H1 (cell line): ENCODE data around the gene ZBTB42. TPM values are rescaled to one million over a fixed set of nuclear protein-coding genes. Genes with fewer than 3 reads are reported as not detected.
A peak's percentile ranks its signal among the peaks of the same experiment; 100 is the strongest.

Experiments
- CTCF ChIP-seq, 3 experiments: IDR thresholded peaks; 1 replicate in 2 of 3; 2 replicates in 1 of 3; pipeline versions ENCODE4 v1.5.1 to v1.6.1; 2011; ENCODE audit warnings: low read length in 3 of 3, mild to moderate bottlenecking in 3 of 3, inconsistent platforms in 2 of 3, low read depth in 1 of 3, moderate library complexity in 1 of 3; ENCODE audit not compliant: insufficient read depth in 1 of 3; ENCODE audit errors: control extremely low read depth in 1 of 3
- EP300 ChIP-seq, 2 experiments: IDR thresholded peaks; 1 replicate in 1 of 2; 2 replicates in 1 of 2; pipeline ENCODE4 v1.6.1; 2011 to 2012; ENCODE audit warnings: low read depth in 2 of 2, low read length in 2 of 2, mild to moderate bottlenecking in 2 of 2, borderline replicate concordance in 1 of 2, inconsistent platforms in 1 of 2, moderate library complexity in 1 of 2
- HDAC2 ChIP-seq, 2 experiments: fragments of 300-600 bp in 1 of 2; sonication (generic) in 1 of 2; IDR thresholded peaks; 2 replicates each; pipeline ENCODE4 v1.6.1; 2011 to 2012; ENCODE audit warnings: low read depth in 2 of 2, low read length in 2 of 2, mild to moderate bottlenecking in 2 of 2, moderate library complexity in 2 of 2, borderline replicate concordance in 1 of 2, inconsistent platforms in 1 of 2
- RBBP5 ChIP-seq: IDR thresholded peaks from 2 replicates; pipeline ENCODE4 v1.7.1; 2012; ENCODE audit warnings: low read depth, mild to moderate bottlenecking, inconsistent platforms, low read length, moderate library complexity, borderline replicate concordance
- TAF7 ChIP-seq: optimal IDR thresholded peaks from 2 replicates; pipeline ENCODE3; 2011; ENCODE audit warnings: low read depth, mild to moderate bottlenecking, inconsistent platforms, low read length, moderate library complexity, borderline replicate concordance
- polyA plus RNA-seq, 7 experiments: library from polyadenylated mRNA; depleted of rRNA in 3 of 7; stranded (reverse) in 5 of 7; unstranded in 2 of 7; fragments of >200 nt in 5 of 7; fragments of 200-250 nt in 2 of 7; gene quantifications; 1 replicate in 5 of 7; 2 replicates in 1 of 7; 4 replicates in 1 of 7; pipeline versions ENCODE4 v1.2.1 to v1.2.3, GENCODE V29; 2011 to 2013; ENCODE audit warnings: missing spikeins in 2 of 7, mixed read lengths in 2 of 7
- total RNA-seq: library from RNA; stranded (reverse); fragmentation: NEBNext Ultra II Directional; extraction: Animal tissue kit (Norgen Biotek cat#: 25700); gene quantifications from 2 replicates; pipeline ENCODE4 v1.2.1, GENCODE V29; 2021

Gene ZBTB42
- total and polyA plus RNA-seq, 2 of the 8 experiments (the other 6 are each of a cell fraction or from before 2014, with no cell fraction given), result 2.8 to 3.1 TPM

GRCh38 chr14:104799244-104800014, 1.5 kb upstream of the ZBTB42 start (continued):
- TF ChIP-seq CTCF (IDR thresholded peaks at IDR 0.05; ENCODE audit: control extremely low read depth in 1 of 3, insufficient read depth in 1 of 3, low read depth in 1 of 3, low read length in 3 of 3) (peak in 1 of 3 experiments; percentile 46; a peak in 2 of 4 replicates), EP300 (IDR thresholded peaks at IDR 0.05; ENCODE audit: borderline replicate concordance in 1 of 2, low read depth in 2 of 2, low read length in 2 of 2) (no peak), TAF7 (peak; percentile 24), HDAC2 (IDR thresholded peaks at IDR 0.05; ENCODE audit: borderline replicate concordance in 1 of 2, low read depth in 2 of 2, low read length in 2 of 2) (peak in 1 of 2 experiments; percentile 6; a peak in 1 of 4 replicates), RBBP5 (0 out of 2 replicates have a peak, but pooled peaks have one; percentile 51)
- TF ChIP-seq, all 59 proteins: peak for 9
